HepG2 (cell line): Measurements from ENCODE around the gene QSOX2. TPM values are rescaled to one million over a fixed set of nuclear protein-coding genes. Genes with fewer than 3 reads are reported as not detected.
A peak's percentile ranks its signal among the peaks of the same experiment; 100 is the strongest.

ENCODE experiments used
- ARID3A ChIP-seq: IDR thresholded peaks from 2 replicates; pipeline ENCODE4 v1.6.1; 2012; ENCODE audit warnings: low read depth, low read length, improper control_type of control experiment
- BRD4 ChIP-seq: sonication (generic); formaldehyde crosslinking; IDR thresholded peaks from 2 replicates; pipeline ENCODE4 v1.4.0; 2020; ENCODE audit warnings: missing genetic modification reagents
- CSRNP1 ChIP-seq: sonication (generic); formaldehyde crosslinking; IDR thresholded peaks from 2 replicates; pipeline ENCODE4 v1.8.1; 2023; ENCODE audit warnings: mild to moderate bottlenecking, missing genetic modification reagents
- E2F1 ChIP-seq: sonication (generic); formaldehyde crosslinking; IDR thresholded peaks from 2 replicates; pipeline ENCODE4 v1.5.0; 2020; ENCODE audit warnings: missing genetic modification reagents
- ELF4 ChIP-seq: sonication (generic); formaldehyde crosslinking; IDR thresholded peaks from 2 replicates; pipeline ENCODE4 v1.5.0; 2020; ENCODE audit warnings: missing genetic modification reagents, mild to moderate bottlenecking, moderate library complexity, borderline replicate concordance
- EZH2 ChIP-seq: conservative IDR thresholded peaks from 2 replicates; pipeline ENCODE4 v1.6.1; 2012; ENCODE audit warnings: mild to moderate bottlenecking, low read depth, low read length, moderate library complexity
- GATA4 ChIP-seq: sonication (generic); IDR thresholded peaks from 2 replicates; pipeline ENCODE4 v1.6.1; 2016; ENCODE audit warnings: antibody characterized with exemption, low read depth, borderline replicate concordance
- KLF11 ChIP-seq: IDR thresholded peaks from 2 replicates; pipeline ENCODE4 v1.6.1; 2016; ENCODE audit warnings: missing compliant biosample characterization
- MAFG ChIP-seq: sonication (generic); formaldehyde crosslinking; IDR thresholded peaks from 2 replicates; pipeline ENCODE4 v1.5.1; 2020; ENCODE audit warnings: mild to moderate bottlenecking, missing genetic modification reagents
- MNT ChIP-seq: fragments of 450-650 bp; IDR thresholded peaks from 2 replicates; pipeline ENCODE4 v1.6.1; 2016
- NPAS2 ChIP-seq: sonication (generic); formaldehyde crosslinking; IDR thresholded peaks from 2 replicates; pipeline ENCODE4 v1.8.0; 2022; ENCODE audit warnings: mild to moderate bottlenecking, missing genetic modification reagents, borderline replicate concordance
- SAP130 ChIP-seq: IDR thresholded peaks from 2 replicates; pipeline ENCODE4 v1.6.1; 2016; ENCODE audit warnings: low read depth
- SP5 ChIP-seq: IDR thresholded peaks from 2 replicates; pipeline ENCODE4 v1.6.1; 2016; ENCODE audit warnings: low read depth, borderline replicate concordance
- TBP ChIP-seq: sonication (generic); formaldehyde crosslinking; IDR thresholded peaks from 2 replicates; pipeline ENCODE4 v1.5.0; 2020; ENCODE audit warnings: missing genetic modification reagents
- ZNF326 ChIP-seq: sonication (generic); formaldehyde crosslinking; IDR thresholded peaks from 2 replicates; pipeline ENCODE4 v1.4.0; 2020; ENCODE audit warnings: missing genetic modification reagents, borderline replicate concordance
- ZNF7 ChIP-seq: IDR thresholded peaks from 2 replicates; pipeline ENCODE4 v1.6.1; 2016; ENCODE audit warnings: missing biosample characterization, missing genetic modification reagents
- ZNF746 ChIP-seq: sonication (generic); formaldehyde crosslinking; IDR thresholded peaks from 2 replicates; pipeline ENCODE4 v1.8.0; 2022; ENCODE audit warnings: mild to moderate bottlenecking, missing genetic modification reagents
- ZNF816 ChIP-seq: sonication (generic); formaldehyde crosslinking; IDR thresholded peaks from 2 replicates; pipeline ENCODE4 v1.8.0; 2022; ENCODE audit warnings: missing genetic modification reagents, mild to moderate bottlenecking, borderline replicate concordance
- polyA plus RNA-seq, 8 experiments: library from polyadenylated mRNA; depleted of rRNA in 3 of 8; stranded (reverse) in 7 of 8; unstranded in 1 of 8; fragments of >200 nt; fragmentation: Illumina TruSeq in 4 of 8; extraction: Trizol in 4 of 8; gene quantifications; 2 replicates each; pipeline versions ENCODE4 v1.2.1 to v1.2.3, GENCODE V29; 2011 to 2016; ENCODE audit warnings: low read depth in 4 of 8, missing spikeins in 1 of 8, mixed read lengths in 1 of 8; ENCODE audit not compliant: insufficient read depth in 1 of 8
- total RNA-seq, 5 experiments: library from RNA; depleted of rRNA; stranded (reverse); fragments of >200 nt; fragmentation: Illumina TruSeq; extraction: Trizol; gene quantifications; 2 replicates each; pipeline ENCODE4 v1.2.3, GENCODE V29; 2016; ENCODE audit warnings: low read depth in 1 of 5

Gene QSOX2
- total and polyA plus RNA-seq, 2 of the 13 experiments (the other 11 are each of a cell fraction or from before 2014, with no cell fraction given), result 27.1 to 42.1 TPM

GRCh38 chr9:136244122-136244968, 1.3 kb downstream of the QSOX2 start (continued):
- TF ChIP-seq KLF11 (CRISPR knock-in tag), result no peak
- TF ChIP-seq ZNF7 (CRISPR knock-in tag), result no peak
- no peak for TF ChIP-seq ZNF326 (CRISPR knock-in tag)
- TF ChIP-seq EZH2, result no peak
- TF ChIP-seq TBP (CRISPR knock-in tag), result no peak
- no peak for TF ChIP-seq NPAS2 (CRISPR knock-in tag)
- TF ChIP-seq SAP130 (CRISPR knock-in tag), result peak; percentile 77
- TF ChIP-seq MNT, result no peak
- no peak for TF ChIP-seq MAFG (CRISPR knock-in tag)
- TF ChIP-seq ELF4, result 0 out of 2 replicates have a peak, but pooled peaks have one; percentile 36
- TF ChIP-seq GATA4, result peak; percentile 39; the same call in 1 of the 2 replicates
- TF ChIP-seq ZNF816 (CRISPR knock-in tag), result no peak
- TF ChIP-seq SP5 (CRISPR knock-in tag), result 0 out of 2 replicates have a peak, but pooled peaks have one; percentile 13
- TF ChIP-seq ARID3A, result no peak
- no peak for TF ChIP-seq BRD4 (CRISPR knock-in tag)
- TF ChIP-seq CSRNP1 (CRISPR knock-in tag), result no peak
- no peak for TF ChIP-seq ZNF746
- no peak for TF ChIP-seq E2F1 (CRISPR knock-in tag)
